NCI-H1417 (cell line): Measurements from ENCODE around the gene SNX3.
A peak's percentile ranks its signal among the peaks of the same experiment; 100 is the strongest.

Experiments
- DNase-seq, 3 experiments: peaks; one replicate each; lab custom pipeline; 2025; lab: John Stamatoyannopoulos, UW

Gene SNX3

DNA sequence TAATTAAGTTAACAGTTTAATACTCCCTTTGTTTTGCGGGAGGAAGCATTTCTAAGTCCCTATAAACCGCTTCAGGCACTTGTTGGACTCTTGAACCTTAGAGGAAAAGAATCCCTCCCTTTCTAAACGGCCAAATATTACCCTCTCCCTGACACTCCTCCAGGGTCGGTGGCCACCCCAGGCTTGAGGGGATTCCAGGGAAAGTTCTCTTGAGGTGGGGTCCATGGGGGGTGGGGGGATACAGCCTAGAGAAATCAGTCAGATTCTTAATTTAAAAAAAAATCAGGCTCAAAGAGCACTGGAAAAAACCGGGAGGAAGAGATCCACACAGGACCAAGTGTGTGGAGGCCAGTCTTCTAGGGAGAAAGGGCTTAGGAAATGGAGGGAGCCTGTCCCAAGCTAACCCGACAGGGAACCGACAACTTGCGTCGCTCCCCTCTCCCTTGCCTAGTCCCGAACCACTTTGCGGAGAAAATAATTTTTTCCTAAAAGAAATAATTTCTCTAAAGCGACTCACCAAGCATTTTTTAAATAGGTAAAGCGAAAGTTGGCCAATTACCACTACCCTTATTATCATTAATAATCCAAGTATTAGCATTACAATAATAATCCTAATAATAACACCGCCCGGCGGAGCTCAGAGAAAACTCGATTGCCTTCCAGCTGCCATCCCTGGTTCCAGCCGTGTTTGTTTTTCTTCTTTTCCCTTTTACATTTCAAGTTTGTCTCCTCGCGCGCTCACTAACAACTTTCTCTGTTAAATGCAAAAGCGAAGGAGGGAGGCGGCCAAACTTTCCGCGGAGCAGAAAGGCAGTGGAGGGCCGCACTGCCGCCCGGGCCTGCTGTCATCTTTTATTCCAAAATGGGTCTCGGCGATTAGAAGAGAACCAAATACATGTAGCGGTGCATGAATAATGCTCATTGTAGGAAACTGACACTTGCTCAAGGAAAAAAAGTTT lies 90.2 kb downstream of the SNX3 start:
- DNase-seq: no peak

DNA sequence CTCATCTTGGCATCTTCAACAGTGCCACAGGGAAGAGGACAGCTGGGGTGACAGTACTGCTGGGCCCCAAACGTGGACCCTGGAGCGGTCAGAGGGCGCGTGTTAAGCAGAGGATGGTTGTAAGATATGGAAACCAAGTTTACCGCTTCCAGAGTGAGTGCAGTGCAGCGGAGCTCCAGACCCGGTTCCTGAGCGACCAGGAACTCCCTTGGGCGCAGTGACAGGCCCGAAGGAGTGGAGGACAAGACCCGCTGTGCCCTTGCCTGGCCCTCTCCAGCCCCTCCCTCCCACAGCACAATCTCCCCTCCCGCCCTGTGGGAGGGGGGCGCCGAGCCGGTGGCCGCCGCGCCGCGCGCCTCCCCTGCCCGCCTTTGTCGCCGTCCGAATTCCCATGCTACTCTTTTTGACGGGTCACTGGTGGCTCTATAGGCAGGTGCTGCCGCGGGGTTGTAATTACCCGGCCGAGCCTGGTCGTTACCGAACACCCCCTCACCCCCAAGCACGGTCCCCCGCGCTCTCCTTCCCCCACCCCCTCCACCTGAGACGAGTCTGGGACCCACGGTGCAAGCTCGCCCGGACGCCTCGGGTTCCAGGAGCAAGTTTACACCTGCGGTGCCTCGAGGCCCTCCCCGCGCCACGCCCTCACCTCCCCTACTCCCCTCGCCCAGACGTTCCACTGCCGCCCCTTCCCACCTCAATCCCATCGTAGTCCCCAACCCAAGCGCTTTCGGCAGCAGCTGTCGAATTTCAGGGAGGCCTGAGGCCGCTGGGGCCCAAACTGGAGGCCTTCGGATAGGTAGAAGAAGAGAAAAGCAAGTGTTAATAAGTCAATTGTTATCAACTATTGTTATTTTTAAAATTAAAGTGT lies 91.1 kb downstream of the SNX3 start:
- DNase-seq: no peak

DNA sequence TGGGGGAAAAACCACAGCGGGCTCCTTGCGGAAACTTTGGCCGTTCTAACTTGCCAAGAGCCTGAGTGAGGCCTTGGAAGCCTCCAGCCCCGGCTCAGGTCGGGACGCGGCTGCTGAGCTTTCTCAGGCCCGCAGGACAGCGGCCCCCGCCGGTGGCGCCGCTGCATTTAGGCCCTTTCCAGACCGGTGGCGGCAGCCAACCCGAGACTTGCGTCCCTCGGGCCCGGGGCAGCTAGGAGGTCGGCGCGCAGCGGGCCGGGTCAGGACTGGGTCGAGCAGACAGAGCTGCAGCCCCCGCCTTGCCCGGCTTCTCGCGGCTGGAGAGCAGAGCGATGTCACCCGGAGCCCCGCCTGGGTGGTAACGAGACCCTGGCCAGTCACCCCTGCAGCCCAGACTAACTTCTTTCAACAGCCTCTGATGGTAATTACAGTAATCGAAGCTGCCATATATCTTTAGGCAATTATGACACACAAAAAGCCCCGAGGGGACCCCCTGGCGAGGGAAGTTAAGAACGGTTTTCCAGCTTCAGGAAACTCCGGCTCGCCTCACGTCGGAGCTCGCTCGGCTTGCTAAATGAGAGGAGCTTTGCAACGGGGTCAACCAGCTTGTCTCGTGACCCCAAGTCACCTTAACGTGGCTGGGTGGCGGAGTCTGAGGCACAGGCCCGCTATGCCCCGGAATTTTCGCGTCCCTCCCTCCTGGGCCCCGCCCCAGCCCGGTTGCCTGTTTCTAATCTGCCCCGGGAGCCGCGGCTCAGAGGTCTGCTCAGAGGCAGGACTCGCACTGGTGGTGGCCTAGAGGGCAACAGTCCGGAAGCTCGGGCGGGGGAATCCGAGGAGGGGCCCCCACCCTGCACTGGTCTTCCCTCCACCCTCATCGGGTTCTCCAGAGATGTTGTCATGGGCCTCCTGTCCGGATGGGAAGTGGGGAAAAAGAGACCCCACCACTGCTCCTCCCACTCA lies 92.1 kb downstream of the SNX3 start:
- peak in 2 of 3 experiments; percentile 87 to 95 for DNase-seq

DNA sequence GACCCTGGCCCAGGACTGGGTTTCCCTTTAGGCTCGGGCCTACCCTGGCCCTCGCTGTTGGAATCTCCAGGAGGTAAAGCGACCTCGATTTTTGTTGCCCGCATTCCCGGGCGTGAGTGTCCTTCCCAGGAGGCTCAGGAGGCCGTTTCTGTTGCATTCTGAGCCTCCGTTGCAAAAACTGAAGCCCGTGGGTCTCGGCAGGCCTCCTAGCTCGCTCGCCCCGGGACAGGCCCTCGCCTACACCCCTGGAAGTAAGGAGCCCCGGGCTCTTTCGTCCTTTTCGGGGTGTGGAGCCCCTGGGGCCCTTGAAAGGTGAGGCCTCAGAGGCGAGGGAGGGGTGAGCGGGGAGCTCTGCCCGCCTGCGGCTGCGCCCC lies 92.8 kb downstream of the SNX3 start:
- no peak for DNase-seq

DNA sequence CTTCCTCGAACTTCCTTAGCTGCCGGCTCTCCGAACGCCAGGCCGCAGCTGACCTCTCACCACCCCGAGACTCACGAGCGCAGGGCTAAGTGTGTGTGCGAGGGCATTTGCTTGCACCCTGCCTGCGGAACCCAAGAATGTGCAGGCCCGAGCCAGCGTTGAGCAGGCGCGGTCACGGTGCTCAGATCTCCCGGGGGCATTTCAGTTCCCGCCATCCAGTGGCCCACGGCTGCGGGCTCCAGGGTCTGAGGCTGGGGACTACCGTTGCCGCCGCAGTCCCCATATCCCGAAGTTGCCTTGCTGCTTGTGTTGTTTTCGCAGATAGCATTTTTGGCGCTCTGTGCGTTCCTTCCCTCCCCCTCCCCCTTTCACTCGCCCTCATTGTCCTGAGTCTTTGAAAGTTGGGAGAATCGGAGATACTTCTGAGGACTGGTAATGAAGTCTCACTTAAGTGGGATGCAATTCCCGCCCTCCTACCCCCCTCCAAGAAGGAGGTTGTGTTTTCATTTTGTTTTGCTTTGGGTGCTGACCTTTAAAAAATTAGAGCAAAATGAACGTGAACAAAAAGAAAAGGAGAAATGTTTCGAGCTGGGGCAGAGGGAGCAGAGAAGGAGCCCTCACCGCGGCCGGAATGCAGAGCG lies 93.3 kb downstream of the SNX3 start:
- no peak for DNase-seq

DNA sequence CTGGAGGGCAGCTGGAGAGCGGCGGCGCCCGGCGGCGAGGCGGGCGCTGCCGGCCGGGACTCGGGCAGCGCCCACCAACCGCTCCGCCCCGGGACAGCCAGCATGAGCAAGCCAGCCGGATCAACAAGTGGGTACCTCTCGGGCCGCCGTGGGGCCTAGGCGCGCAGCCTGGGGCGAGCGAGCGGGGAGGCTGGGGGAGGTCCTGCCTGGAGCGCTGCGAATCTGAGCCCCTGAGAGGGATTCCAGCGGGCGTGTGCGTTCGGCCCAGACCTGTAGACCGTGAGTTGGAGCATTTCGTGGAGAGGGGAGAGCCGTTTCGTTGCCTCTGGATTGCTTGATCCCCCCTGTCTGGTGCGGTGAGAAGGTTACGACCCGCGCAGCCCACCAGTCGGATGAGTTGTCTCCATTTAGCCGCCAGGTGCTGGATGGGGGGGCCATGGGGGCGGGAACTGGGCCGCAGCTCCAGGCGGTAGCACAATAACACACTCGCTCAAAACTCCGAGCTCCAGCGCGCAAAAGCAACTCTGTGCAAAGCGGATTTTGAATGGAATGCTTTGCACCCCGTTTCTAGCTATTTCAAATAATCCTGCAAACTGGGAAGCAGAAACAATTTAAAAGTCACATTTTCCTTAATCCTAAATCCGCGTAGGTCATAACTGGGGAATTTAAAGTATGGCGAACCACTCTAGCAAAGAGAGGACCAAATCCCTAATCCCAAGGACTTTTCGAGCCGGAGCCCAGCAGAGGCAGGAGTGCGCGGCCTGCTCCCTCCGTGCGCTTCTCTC lies 94.0 kb downstream of the SNX3 start:
- DNase-seq: no peak

DNA sequence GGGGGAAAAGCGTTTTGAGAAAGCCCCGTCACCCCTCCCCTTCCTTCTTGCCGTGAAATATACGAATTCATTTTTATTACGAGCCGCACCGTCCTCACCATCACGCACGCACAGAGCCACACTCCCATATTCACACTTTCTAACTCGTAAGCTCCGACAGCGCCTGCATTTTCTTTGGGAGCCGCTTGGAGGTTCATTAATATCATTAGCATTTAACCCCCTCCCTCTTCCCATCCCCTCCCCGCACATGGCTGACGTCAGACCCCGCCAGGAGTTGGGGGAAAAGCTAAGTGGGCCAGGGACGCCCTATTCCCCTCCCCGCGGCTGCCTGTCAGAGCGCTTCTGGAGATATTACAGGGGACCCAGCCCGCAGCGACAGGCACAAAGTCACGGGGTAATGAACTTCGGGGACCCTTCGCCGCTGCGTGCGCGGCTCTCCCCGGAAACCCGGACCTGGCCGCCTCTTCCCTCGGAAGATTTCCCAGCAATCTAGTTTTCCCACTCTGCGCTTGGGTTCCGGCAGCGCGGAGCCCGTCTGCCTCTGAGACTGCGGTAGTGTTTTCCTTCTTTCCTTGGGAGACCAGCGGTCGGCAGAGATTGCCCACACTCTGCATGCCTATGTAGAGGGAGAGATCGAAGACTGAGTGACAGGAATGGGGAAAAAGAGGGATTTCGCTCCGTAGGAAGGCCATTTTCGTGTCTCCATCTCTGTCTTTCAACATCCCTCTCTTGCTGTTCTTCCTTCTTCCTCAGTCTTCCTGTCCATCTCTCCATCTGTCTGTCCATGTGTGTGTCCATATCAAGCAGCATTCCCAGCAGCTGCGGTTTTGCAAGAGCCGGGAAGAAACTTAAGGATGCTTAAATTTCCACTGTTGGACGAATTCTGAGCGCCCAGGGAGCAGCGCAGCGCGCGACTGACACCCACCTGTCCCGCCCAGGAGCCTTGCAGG lies 94.9 kb downstream of the SNX3 start, which contains the start of gene NR2E1:
Gene NR2E1 (plus strand): TSS at position 309 of the 950 bp plus-strand sequence. CDS start 744 bp downstream, outside the sequence.
- no peak for DNase-seq

DNA sequence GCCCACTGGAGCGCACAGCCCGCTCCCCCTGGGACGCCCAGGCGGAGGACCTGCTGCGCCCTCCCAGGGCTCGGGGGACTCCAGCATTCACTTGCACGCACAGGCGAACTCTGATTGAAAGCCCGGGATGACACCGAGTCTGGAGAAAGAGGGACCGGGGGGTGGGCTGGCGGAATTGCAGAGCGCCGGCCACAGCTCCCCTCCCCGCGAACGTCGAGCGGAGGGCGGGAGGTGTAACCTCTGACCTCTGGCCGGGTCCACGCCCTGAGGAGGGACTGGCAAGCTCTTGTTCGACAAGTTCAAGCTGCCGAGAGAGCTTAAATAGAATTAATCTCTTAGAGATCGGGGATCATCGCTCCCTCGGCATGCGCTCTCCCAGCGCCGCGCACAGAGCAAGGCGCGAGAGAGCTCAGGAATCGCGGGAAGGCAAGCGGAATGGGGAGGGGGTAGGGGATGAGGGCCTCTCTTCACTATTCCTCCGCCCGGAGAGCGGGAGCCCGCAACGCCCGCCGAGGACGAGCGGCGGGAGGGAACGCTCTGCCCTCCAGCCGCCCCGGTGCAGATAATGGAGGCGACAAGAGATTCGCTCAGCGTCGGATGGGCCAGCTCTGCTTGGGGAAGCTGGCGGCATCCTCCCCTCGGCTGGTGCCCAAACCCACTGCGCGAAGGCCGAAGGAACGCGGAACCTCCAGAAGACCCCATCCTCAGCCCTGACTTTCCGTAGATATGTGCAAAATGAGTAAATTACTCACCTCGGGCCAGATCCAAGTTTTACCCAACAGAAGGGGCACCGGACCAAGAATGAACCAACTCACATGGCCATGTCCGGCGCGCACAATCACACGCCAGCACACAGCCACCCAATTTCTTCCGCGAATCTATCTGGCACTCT lies 95.8 kb downstream of the SNX3 start:
- DNase-seq: no peak

DNA sequence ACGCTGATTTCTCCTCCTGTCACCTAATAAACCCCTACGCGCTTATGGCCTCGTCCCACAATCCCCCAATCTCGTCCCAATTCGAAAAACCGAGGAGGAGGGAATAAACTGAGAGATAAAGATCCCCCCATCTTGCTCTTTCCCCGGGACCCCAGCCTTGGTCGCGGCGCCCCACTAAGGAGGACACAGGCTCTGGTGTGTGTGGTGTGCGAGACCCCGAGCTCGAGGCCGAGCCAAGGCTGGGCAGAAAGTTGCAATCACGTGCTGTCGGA lies 96.4 kb downstream of the SNX3 start:
- DNase-seq: no peak

DNA sequence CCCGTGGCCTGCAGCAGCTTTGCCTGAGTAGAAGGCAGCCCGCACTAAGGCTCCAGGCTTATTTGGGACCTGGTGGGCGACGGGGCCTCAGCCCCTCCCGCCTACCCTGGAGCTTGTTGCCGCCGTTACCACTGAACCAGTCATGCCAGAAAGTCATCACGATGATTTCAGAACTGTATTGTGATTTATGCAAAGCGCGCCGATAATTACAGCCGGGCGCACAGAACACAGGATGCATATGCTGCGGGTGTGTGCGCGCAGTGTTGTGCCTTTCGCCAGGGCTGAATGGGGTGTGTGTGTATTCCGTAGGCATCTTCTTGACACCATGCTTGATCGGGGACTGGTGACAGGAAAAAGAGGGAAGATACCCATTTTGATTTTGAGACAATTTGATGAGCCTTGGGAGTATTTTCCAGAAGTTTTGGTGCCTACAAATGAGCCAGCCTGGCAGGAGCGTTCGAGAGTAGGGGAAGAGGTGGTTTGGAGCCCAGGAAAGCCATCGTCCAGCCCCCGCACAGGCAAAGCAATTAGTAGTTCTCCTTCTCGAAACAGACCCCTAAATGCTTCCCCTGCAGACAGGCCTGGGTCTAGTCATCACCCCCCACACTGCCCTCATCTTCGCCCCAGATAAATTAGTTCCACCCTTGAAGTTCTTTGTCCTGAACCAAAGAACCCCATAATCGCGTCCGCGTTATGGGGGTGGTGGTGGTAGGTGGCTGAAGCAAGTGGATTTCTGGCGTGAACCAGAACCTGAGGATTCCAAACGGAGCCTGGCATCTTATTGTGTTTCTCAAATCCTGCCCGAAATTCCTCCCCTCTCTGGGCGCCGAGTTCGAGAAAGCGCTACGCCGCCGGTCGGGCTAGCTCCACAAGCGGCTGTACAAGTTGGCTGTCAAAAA lies 96.9 kb downstream of the SNX3 start:
- DNase-seq: no peak

DNA sequence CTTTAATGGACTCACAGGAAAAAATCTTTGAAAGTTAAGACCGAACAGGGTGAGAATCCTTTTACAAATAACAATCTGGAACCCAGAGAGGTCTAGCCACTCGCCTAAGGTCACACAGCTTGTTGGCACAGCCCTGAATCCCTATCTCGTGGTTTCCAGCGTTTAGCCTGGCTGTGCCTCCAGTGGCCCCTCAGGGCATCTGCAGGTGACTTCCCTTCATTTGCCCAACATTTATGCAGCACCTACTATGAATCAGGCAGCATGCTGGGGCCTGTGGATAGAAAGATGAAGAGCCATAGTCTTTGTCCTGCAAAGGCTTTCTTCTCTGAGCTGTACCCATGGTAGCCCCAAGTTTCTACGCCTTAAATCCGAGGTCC lies 97.6 kb downstream of the SNX3 start:
- no peak for DNase-seq

DNA sequence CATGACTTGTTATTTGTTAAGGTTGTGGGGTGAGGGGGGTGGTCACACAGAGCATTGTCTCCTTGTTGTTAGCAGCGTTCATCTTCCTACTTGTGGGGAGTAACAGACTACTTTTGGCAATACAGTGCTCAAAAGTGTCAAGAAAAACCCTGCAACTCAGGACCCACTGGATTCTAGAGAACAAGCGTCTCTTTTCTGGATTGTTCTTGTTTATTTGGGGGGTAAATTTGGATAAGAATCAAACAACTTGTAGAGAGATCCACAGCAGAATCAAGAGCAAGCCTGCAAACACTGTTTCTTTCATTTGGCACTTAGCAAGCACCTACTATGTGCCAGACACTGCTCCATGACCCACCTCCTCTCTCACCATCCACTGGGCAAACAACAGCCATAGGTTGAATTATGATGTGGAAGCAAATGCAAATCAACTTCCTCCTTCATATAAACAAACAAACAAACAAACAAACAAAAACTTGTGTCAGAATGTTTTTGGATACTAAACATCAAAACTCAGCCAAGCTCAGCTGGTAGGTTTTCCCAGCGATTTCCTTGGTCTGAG lies 99.0 kb downstream of the SNX3 start:
- no peak for DNase-seq
